Measurements from ENCODE around the gene SIGMAR1.
"Not testable (repeated sequence)": the region's sequence is repeated elsewhere in the genome, so short reads cannot be mapped to it uniquely, and the experiment has no call there.

The SIGMAR1 gene

GRCh38 chr9:34642679-34643078 lies 5.1 kb upstream of the SIGMAR1 start:
- H3K4me3 ChIP-seq (ENCODE audit: low read length): no peak overlapping the region
- DNase-seq (ENCODE audit: low read depth): no peak
- TF ChIP-seq, protein P1, sequence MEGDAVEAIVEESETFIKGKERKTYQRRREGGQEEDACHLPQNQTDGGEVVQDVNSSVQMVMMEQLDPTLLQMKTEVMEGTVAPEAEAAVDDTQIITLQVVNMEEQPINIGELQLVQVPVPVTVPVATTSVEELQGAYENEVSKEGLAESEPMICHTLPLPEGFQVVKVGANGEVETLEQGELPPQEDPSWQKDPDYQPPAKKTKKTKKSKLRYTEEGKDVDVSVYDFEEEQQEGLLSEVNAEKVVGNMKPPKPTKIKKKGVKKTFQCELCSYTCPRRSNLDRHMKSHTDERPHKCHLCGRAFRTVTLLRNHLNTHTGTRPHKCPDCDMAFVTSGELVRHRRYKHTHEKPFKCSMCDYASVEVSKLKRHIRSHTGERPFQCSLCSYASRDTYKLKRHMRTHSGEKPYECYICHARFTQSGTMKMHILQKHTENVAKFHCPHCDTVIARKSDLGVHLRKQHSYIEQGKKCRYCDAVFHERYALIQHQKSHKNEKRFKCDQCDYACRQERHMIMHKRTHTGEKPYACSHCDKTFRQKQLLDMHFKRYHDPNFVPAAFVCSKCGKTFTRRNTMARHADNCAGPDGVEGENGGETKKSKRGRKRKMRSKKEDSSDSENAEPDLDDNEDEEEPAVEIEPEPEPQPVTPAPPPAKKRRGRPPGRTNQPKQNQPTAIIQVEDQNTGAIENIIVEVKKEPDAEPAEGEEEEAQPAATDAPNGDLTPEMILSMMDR (IDR thresholded peaks at IDR 0.05; ENCODE audit: insufficient read depth, low read depth, low read length, missing control alignments): no peak

DNA sequence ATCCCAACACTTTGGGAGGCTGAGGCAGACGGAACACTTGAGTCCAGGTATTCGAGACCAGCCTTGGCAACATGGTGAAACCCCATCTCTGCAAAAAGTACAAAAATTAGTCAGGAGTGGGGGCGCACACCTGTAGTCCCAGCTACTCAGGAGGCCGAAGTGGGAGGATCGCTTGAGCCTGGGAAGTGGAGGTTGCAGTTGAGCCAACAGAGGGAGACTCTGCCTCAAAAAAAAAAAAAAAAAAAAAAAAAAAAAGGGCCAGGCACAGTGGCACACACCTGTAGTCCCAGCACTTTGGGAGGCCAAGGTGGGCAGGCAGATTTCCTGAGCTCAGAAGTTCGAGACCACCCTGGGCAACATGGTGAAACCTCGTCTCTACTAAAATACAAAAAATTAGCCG lies 1.7 kb upstream of the SIGMAR1 start:
- H3K4me3 ChIP-seq (ENCODE audit: low read length): not testable (repeated sequence)

DNA sequence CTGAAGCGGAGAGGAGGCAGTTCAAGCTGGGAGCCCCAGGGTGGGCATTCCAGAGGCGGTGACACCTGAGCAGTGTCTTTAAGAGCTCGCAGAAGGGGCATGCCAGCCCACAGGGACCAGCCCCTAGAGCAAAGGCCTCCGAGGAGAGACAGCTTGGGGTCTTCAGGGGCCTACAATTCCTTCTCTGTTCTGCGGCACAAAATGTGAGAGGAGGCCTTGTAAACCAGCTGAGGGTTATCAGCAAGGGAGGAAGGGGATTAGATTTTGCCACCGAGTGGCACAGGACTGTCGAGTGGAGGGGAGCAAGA lies 505 bp upstream of the SIGMAR1 start:
- DNase-seq (ENCODE audit: low read depth): no peak
- TF ChIP-seq, protein P1 (IDR thresholded peaks at IDR 0.05; ENCODE audit: insufficient read depth, low read depth, low read length, missing control alignments): no peak
- peak overlapping the region; percentile 86 for H3K4me3 ChIP-seq (ENCODE audit: low read length)

More for the DNA sequence above, 1.7 kb upstream of the SIGMAR1 start:
- not testable (repeated sequence) for DNase-seq (ENCODE audit: low read depth)

DNA sequence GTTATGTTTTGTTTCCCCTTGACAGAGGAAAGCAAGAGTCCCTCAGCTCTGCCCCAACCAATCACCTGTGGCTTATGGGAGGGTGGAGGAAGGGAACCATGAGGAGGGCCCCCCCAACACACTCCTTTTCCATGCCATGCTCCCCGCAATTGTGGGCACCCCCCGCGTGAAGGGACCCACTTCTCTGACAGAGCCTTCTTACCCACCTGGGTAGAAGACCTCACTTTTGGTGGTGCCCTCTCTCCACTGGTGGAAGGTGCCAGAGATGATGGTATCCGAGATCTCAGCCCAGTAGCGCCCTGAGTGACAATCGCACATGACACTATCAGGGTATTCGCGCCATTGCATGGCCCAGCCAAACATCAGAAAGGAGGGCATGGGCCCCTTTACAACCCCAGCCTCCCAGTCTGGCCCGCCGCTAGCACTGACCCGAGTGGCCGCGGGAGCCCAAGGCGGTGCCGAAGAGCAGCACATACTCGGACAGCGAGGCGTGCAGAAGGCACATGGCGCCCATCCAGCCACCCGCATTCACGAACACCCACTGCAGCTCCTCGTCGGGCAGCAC lies 714 bp downstream of the SIGMAR1 start:
- TF ChIP-seq, protein P1 (IDR thresholded peaks at IDR 0.05; ENCODE audit: insufficient read depth, low read depth, low read length, missing control alignments): no peak
- no peak for DNase-seq (ENCODE audit: low read depth)
- peak overlapping the region; percentile 86 for H3K4me3 ChIP-seq (ENCODE audit: low read length)

GRCh38 chr9:34635556-34635955 lies 2.0 kb downstream of the SIGMAR1 start:
- TF ChIP-seq, protein P1 (IDR thresholded peaks at IDR 0.05; ENCODE audit: insufficient read depth, low read depth, low read length, missing control alignments): no peak
- no peak overlapping the region for H3K4me3 ChIP-seq (ENCODE audit: low read length)
- DNase-seq (ENCODE audit: low read depth): no peak

DNA sequence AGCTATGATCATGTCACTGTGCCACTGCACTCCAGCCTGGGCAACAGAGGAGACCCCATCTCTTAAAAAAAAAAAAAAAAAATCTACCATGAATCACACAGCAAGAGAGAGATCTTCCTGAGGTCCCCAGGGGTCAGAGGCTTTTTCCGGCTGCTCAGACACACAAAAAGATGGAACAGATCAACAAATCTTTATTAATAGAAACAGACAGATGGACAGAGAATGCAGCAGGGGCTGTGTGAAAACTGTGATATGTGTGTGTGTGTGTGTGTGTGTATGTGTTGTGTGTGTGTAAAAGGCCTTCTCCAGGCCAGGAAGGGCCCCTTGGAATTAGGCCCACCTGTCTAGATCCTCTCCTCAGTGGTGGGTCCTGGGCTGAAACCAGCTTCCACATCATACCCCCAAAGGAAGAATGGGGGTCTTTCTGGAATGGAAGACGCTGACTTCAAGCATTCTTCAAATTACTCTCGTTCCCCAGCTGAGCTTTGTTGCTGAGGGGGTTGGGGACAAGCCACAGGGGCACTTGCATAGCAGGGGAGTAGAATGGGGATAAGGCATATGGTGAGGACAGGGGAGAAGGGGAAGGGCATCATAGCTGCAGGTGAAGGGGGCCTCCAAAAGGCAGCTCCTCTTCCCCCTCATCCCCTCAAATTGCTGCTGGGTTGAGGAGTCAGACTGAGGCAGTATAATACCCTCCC lies 2.9 kb downstream of the SIGMAR1 start:
- TF ChIP-seq, protein P1 (IDR thresholded peaks at IDR 0.05; ENCODE audit: insufficient read depth, low read depth, low read length, missing control alignments): no peak
- DNase-seq (ENCODE audit: low read depth): no peak
- no peak overlapping the region for H3K4me3 ChIP-seq (ENCODE audit: low read length)

DNA sequence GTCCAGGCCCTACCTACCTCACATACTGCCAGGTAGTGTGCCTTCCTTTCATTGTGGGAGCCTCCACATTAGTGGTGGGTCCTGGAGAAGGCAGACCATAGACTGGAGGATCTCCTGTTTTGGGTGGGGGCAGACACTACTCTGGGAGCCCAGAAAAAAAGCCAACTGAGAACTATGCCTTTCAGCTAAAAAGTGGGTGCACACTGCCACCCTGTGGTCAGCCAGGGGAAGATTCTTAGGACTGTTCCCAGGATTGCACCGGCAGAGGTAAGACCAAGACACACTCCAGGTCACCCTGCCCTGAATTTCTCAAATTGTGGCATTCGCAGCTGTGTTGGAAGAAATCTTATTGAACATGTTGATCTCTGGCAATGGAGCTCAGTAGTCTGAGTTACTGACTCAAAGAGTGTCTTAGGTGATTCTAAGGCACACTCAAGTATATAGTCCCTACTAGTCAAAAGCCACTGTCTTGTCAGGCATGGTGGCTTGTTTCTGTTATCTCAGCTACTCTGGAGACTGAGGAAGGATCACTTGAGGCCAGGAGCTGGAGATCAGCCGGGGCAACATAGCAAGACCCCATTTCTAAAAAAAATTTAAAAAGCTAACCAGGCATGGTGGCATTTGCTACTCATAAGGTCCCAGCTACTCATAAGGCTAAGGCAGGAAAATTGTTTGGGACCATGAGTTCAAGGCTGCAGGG lies 3.6 kb downstream of the SIGMAR1 start:
- TF ChIP-seq, protein P1 (IDR thresholded peaks at IDR 0.05; ENCODE audit: insufficient read depth, low read depth, low read length, missing control alignments): peak; percentile 87
- DNase-seq (ENCODE audit: low read depth): peak; percentile 77
- no peak overlapping the region for H3K4me3 ChIP-seq (ENCODE audit: low read length)

Data from epithelial cell of esophagus (primary cell).